Muscle of arm (tissue), 14 donors: ENCODE results near the gene C16orf78. TPM values are rescaled to one million over a fixed set of nuclear protein-coding genes. Genes with fewer than 3 reads are reported as not detected.

Experiments
- DNase-seq: peaks from one replicate; pipeline ENCODE4 v3.0.0-alpha.2; 2013
- long read RNA-seq, 11 donors: transcript quantifications; one replicate each; lab custom pipeline, GENCODE V29; 2026
- polyA plus RNA-seq, 12 donors: library from polyadenylated mRNA; unstranded; fragments of 120-200 nt; gene quantifications; one replicate each; pipeline ENCODE4 v1.2.1, GENCODE V29; 2013; ENCODE audit not compliant: insufficient read length in 12 of 12

The C16orf78 gene
- polyA plus RNA-seq, result not detected
- long read RNA-seq, donor 1, result 0 reads
- long read RNA-seq, donor 2, result 0 reads
- long read RNA-seq, donor 3, result 0 reads
- long read RNA-seq, donor 4, result 0 reads
- long read RNA-seq, donor 5, result 0 reads
- long read RNA-seq, donor 6, result 0 reads
- long read RNA-seq, donor 7, result 0 reads
- long read RNA-seq, donor 8, result 0 reads
- long read RNA-seq, donor 9, result 0 reads
- long read RNA-seq, donor 10, result 0 reads
- long read RNA-seq, donor 11, result 0 reads

- DNase-seq, result no peak
These were observed at the start of gene C16orf78 for GRCh38 chr16:49373504-49373903. C16orf78 (plus strand) TSS chr16:49373804; CDS start chr16:49373940, 136 bp downstream.

GRCh38 chr16:49324703-49325102, 48.9 kb upstream of the C16orf78 start:
- no peak for DNase-seq

GRCh38 chr16:49327466-49327865, 46.1 kb upstream of the C16orf78 start:
- no peak for DNase-seq

DNA sequence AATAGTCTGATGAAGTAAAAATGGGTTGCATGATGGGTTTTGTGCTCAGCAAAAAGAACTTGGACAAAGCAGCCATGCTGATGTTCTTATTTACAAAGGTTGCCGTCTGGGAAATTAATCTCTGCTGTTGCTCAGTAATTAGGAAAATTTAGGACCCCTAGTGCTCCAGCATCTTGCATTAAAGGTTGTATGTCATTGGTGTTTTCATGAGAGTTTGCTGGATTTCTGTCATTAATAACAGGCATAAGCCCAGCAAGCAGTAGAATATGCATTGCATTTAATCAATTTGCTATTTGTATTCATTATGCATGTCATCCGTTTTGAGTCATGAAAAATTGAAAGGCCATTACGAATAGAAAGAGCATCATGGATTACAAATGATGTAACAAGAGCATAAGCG, 45.3 kb upstream of the C16orf78 start:
- DNase-seq, result no peak

GRCh38 chr16:49330562-49331201, 42.9 kb upstream of the C16orf78 start:
- DNase-seq, result no peak

DNA sequence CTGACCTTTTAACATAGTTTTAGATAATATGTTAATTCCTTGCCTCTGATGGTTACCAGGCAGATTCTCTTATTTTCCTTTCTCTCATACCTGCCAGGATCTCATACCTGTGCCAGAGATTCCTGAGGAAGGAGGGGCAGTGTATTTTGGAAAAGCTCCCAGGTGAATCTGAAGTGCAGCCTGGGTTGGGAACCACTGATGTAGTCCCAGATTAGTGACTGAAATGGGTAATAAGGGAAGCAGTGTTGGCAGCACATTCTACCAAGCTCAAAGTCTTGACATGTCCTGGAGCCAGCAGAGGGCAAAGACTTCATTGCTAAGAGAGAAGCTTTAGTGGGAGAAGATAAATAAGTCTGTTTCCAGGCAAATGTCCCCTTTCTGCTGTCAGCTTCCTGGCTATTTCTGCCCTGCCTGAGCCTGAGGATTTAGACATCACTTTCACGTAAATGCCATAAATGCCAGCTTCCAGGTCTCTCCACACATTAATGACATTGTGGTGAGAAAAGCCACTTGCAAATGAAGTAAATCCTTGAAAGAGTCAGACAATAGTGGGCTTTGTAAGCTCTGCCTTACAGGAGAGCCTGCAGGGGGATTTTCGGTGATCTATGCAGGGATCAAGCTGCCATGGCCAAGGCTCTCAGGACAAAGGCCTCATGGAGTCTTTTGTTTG, 40.9 kb upstream of the C16orf78 start:
- DNase-seq, result no peak

DNA sequence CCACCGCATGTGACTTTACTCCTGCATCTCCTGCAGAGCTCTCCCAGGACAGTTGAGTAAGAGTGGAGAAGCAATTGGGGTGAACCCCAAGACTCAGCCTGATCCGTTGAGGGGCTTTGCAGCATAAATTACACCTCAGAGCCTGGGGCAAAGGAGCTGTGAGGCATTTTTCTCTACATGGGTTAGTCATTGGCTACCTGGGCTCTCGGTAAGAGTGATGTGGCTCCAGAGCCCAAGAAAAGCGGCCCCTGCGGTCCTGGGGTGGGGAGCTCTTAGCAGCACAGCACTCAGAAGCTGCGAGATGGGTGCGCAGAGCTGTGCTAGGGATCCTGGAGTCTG, 40.4 kb upstream of the C16orf78 start:
- no peak for DNase-seq

DNA sequence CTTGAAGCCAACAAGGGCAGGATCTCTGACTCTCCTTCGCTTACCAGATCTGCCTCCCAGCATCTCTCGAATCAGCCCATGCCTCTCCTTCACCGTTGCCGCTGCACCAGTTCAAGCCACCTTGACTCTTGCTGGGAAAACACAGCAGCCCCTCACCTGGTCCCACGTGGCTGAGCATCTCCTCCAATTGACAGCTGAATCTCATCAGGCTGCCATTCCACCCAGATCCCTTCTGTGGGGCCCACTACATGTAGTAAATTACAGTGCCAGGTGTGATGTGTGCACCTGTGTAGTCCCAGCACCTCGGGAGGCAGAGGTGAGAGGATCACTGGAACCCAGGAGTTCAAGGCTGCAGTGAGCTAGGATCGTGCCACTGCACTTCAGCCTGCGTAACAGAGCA, 37.8 kb upstream of the C16orf78 start:
- DNase-seq, result no peak

DNA sequence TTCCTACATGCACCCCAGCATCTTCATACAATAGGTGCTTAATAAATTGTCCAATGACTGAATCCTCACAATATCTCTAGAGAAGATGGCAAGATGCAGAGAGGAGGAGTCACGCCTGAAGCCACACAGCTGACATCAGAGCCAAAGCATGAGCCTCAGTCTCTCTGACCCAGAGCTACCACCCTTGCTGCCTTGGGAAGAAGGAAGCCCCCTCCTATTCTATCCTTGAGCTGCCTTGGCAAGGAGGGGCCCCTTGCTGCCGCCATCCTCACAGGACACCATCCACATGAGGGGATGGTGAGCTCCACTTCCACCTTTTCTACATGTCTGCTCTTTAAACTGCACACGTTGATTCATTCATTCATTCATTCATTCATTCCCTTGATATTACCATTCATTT, 37.0 kb upstream of the C16orf78 start:
- no peak for DNase-seq

DNA sequence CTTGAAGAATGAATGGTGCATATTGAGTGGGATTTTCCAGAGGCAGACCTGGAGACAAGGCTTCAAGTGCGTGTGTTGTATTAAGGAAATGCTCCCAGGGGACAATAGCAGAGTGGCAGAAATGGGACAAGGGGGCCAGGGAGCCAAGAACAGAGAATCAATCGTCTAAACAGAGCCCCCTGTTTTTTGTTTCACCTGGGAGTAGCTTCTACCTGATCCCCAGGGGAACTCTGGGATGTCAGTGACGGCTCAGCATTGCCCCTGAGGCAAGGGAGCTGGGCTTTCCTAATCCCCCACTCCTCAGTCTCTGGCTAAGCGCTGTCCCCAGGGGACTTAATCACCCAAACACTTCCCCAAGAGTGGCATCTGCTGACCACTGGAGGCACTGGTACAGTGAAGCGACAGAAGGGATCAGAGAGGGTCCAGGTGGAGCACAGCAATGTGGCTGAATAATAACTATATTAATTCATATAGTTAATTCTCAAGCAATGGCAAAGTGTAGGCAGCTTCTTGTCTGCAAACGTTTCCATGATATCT, 35.7 kb upstream of the C16orf78 start:
- no peak for DNase-seq

- no peak for DNase-seq
These were observed 34.9 kb upstream of the C16orf78 start for GRCh38 chr16:49338611-49339265.

- DNase-seq, result no peak
These were observed 33.1 kb upstream of the C16orf78 start for GRCh38 chr16:49340466-49340865.

DNA sequence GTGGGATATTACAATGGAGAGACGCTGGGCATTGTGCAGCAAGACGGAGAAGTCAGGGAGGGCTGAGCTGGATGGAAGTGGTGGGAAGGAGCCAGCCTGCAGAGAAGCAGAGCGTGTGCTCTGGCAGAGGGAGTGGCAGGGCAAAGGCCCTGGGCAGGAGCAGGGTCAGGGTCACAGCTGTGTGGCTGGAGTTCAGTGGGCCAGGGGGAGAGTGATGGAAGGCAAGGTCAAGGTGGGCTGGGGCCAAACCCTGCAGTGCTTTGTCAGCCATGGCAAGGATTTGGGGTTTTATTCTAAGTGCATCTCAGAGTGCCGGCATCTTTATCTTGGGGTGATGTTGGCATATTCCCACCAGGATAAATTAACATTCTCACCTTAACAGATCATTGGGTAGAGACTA, 31.9 kb upstream of the C16orf78 start:
- no peak for DNase-seq

GRCh38 chr16:49342336-49343265, 31.0 kb upstream of the C16orf78 start:
- DNase-seq, result no peak

DNA sequence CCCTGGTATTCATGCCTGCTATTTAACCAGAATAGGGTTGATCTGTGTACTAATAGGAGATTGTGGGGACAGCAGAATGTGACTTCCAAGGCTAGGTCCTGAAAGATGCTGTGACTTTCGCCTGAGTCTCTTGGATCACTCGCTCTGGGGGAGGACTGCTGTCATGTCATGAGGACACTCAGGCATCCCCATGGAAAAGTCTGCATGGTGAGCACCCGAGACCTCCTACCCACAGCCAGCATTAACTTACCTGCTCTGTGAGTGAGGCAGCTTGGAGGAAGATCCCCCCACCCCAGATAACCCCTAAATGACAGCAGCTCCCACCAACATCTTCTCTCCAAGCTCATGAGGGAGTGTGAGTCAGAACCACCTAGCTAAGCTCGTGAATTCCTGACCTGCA, 30.3 kb upstream of the C16orf78 start:
- no peak for DNase-seq

DNA sequence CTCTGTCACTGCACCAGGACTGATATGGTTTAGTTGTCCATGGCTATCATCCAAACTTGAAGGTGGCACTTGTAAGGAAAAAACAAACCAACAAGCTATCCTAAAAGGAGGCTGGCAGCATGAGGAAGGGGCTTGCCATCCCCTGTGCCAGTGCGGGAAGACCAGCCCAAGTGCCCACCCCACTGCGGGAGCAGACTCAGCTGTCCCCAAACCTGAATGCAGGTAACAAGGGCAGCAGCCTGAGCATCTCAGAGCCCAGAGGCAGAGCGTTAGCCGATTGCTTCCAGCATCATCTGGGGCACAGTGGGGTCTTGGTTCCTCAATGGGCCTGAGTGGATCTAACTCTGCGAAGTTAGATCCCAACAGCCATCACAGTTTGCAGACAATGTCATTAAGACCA, 29.2 kb upstream of the C16orf78 start:
- no peak for DNase-seq

GRCh38 chr16:49345829-49346228, 27.8 kb upstream of the C16orf78 start:
- DNase-seq, result no peak

DNA sequence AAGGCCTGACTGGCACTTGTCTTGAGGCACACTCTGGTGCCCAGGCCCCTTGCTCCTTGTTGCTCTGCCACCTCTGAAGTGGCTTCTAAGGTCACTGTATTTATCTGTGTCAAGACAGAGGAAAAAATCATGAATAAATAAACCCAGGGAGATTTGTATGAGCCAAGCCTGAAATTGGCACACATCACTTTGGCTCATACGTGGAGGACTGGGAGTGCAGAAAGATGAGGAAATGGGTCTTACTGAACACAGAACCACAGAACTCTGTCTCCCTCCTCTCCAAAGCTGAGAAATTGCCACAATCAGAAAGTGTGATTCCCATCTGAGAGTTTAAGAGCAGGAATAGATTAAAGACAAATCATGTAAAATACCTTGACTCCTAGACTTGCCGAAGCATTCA, 27.1 kb upstream of the C16orf78 start:
- no peak for DNase-seq

DNA sequence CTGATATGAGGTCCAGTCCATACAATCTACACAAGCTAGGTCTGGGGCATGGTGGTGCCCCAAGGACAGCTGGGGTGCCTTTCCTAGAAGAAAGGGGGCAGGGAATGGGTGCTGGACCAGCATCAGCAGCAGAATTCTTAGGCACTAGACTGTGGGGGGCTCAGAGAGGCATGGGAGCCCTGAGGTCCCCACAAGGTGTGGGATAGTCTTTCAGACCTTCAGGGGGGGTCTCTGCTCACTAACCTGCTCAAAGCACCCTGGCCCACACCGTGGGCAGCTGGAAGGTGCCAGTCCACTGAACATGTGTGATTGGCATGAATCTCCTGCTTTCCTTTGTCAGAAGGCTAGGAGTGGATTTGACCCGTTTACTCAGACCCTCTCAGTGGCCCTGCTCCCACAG, 26.1 kb upstream of the C16orf78 start:
- no peak for DNase-seq

GRCh38 chr16:49348408-49349176, 25.0 kb upstream of the C16orf78 start:
- no peak for DNase-seq
